Measurements from ENCODE around the gene IGSF10. TPM values are rescaled to one million over a fixed set of nuclear protein-coding genes. Genes with fewer than 3 reads are reported as not detected.

Gene IGSF10
- polyA plus RNA-seq, 1 donor (not counting 4 experiments of a cell fraction or from before 2014, with no cell fraction given), result under 0.01 TPM

DNA sequence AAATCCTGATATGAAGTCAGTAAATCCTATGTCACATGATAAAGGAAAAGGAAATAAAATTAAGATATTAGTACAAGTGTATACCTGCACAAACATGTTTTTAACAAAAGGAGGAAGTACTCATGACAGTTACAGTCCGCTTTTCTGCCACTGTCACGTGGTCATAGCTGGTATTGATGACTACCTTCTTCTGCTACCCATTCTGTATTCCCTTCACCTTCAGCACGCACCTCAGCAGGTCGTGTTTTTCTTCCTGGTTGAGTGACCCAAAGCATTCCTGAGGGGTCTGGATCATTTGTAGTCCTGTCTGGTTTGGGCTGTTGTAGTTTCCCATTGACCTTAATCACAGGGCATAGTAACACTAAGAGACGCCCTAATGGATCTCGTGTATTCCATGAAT, 41.1 kb downstream of the IGSF10 start:
- Histone ChIP-seq H2AFZ (ENCODE audit: control insufficient read depth, low read length) (no peak overlapping the region), H3K79me2 (ENCODE audit: control insufficient read depth, insufficient read depth, low read length) (no peaks in the 10 kb centered on the region), H3K9ac (ENCODE audit: control insufficient read depth, extremely low read depth, insufficient read depth, low read length) (no peak overlapping the region), H3K4me2 (ENCODE audit: control insufficient read depth, extremely low read depth, insufficient read depth, low read depth, low read length) (no peak overlapping the region), H4K20me1 (ENCODE audit: control insufficient read depth, extremely low read depth, insufficient read depth, low read length) (no peaks in the 10 kb centered on the region), H3K9me3 (ENCODE audit: control insufficient read depth, low read depth, low read length) (no peaks in the 10 kb centered on the region), H3K27me3 (ENCODE audit: control insufficient read depth, extremely low read depth, insufficient read depth, low read length) (no peaks in the 10 kb centered on the region), H3K9me1 (ENCODE audit: control insufficient read depth, extremely low read depth, insufficient read depth, low read length) (no peaks in the 10 kb centered on the region), H3K4me3 (ENCODE audit: control insufficient read depth in 2 of 3, extremely low read depth in 1 of 3, insufficient read depth in 2 of 3, low read depth in 1 of 3, low read length in 3 of 3) (no peak overlapping the region), H3K4me1 (ENCODE audit: control insufficient read depth, extremely low read depth, insufficient read depth, low read length) (no peaks in the 10 kb centered on the region), H3K36me3 (ENCODE audit: control insufficient read depth in 2 of 2, extremely low read depth in 1 of 2, insufficient read depth in 2 of 2, low read length in 2 of 2) (no peaks in the 10 kb centered on the region), H3K27ac (ENCODE audit: control insufficient read depth, insufficient read depth, low read length) (no peak overlapping the region)
- DNase-seq (ENCODE audit: low read depth, low spot score), result no peak
- FAIRE-seq, result no peak
- no peak for TF ChIP-seq EZH2 (IDR thresholded peaks at IDR 0.05; ENCODE audit: low read length)
- TF ChIP-seq, protein P1, sequence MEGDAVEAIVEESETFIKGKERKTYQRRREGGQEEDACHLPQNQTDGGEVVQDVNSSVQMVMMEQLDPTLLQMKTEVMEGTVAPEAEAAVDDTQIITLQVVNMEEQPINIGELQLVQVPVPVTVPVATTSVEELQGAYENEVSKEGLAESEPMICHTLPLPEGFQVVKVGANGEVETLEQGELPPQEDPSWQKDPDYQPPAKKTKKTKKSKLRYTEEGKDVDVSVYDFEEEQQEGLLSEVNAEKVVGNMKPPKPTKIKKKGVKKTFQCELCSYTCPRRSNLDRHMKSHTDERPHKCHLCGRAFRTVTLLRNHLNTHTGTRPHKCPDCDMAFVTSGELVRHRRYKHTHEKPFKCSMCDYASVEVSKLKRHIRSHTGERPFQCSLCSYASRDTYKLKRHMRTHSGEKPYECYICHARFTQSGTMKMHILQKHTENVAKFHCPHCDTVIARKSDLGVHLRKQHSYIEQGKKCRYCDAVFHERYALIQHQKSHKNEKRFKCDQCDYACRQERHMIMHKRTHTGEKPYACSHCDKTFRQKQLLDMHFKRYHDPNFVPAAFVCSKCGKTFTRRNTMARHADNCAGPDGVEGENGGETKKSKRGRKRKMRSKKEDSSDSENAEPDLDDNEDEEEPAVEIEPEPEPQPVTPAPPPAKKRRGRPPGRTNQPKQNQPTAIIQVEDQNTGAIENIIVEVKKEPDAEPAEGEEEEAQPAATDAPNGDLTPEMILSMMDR (optimal IDR thresholded peaks at IDR 0.05 in 1 of 3, IDR thresholded peaks at IDR 0.05 in 1 of 3, conservative IDR thresholded peaks at IDR 0.05 in 1 of 3; ENCODE audit: extremely low read depth in 1 of 3, insufficient read depth in 2 of 3, low read length in 3 of 3), result no peak
- dilution Hi-C loops (cut with MboI; ENCODE audit: extremely low pct_ligation_motif_present, low sequenced_read_pairs), result no loop called here

DNA sequence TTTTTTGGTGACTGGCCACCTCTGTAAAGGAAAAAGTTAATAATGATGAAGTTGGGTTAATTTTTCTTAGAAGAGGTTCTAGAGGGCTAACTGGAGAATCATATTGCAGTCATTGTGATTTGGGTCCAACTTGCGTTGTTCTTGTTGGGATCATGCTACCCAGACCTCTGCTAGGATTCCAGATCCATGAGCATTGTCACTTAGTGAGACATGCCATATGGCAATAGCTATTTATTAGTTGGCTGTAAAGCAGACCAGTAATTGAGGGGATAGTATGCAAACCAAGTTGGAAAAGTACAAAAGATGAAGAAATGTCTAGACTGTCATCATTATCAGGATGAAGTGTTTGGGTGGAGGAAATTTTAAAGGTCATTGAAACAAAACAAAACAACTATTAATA, 45.6 kb downstream of the IGSF10 start:
- no peaks in the 10 kb centered on the region for H3K36me3 ChIP-seq (ENCODE audit: control insufficient read depth in 2 of 2, extremely low read depth in 1 of 2, insufficient read depth in 2 of 2, low read length in 2 of 2)
- no peak overlapping the region for H3K9ac ChIP-seq (ENCODE audit: control insufficient read depth, extremely low read depth, insufficient read depth, low read length)
- H3K4me2 ChIP-seq (ENCODE audit: control insufficient read depth, extremely low read depth, insufficient read depth, low read depth, low read length), result no peak overlapping the region
- no peaks in the 10 kb centered on the region for H3K9me1 ChIP-seq (ENCODE audit: control insufficient read depth, extremely low read depth, insufficient read depth, low read length)
- FAIRE-seq (no peak), DNase-seq (ENCODE audit: low read depth, low spot score) (no peak)
- TF ChIP-seq EZH2 (IDR thresholded peaks at IDR 0.05; ENCODE audit: low read length), result no peak
- TF ChIP-seq, protein P1 (optimal IDR thresholded peaks at IDR 0.05 in 1 of 3, IDR thresholded peaks at IDR 0.05 in 1 of 3, conservative IDR thresholded peaks at IDR 0.05 in 1 of 3; ENCODE audit: extremely low read depth in 1 of 3, insufficient read depth in 2 of 3, low read length in 3 of 3), result no peak
- H3K4me1 ChIP-seq (ENCODE audit: control insufficient read depth, extremely low read depth, insufficient read depth, low read length), result no peaks in the 10 kb centered on the region
- H3K4me3 ChIP-seq (ENCODE audit: control insufficient read depth in 2 of 3, extremely low read depth in 1 of 3, insufficient read depth in 2 of 3, low read depth in 1 of 3, low read length in 3 of 3), result no peak overlapping the region
- H3K9me3 ChIP-seq (ENCODE audit: control insufficient read depth, low read depth, low read length), result no peaks in the 10 kb centered on the region
- H4K20me1 ChIP-seq (ENCODE audit: control insufficient read depth, extremely low read depth, insufficient read depth, low read length), result no peaks in the 10 kb centered on the region
- H2AFZ ChIP-seq (ENCODE audit: control insufficient read depth, low read length), result no peak overlapping the region
- dilution Hi-C loops (cut with MboI; ENCODE audit: extremely low pct_ligation_motif_present, low sequenced_read_pairs), result no loop called here
- H3K79me2 ChIP-seq (ENCODE audit: control insufficient read depth, insufficient read depth, low read length), result no peaks in the 10 kb centered on the region
- no peaks in the 10 kb centered on the region for H3K27me3 ChIP-seq (ENCODE audit: control insufficient read depth, extremely low read depth, insufficient read depth, low read length)
- H3K27ac ChIP-seq (ENCODE audit: control insufficient read depth, insufficient read depth, low read length), result no peak overlapping the region
